ENCODE data around the gene TMEM138.

TMEM138 gene

DNA sequence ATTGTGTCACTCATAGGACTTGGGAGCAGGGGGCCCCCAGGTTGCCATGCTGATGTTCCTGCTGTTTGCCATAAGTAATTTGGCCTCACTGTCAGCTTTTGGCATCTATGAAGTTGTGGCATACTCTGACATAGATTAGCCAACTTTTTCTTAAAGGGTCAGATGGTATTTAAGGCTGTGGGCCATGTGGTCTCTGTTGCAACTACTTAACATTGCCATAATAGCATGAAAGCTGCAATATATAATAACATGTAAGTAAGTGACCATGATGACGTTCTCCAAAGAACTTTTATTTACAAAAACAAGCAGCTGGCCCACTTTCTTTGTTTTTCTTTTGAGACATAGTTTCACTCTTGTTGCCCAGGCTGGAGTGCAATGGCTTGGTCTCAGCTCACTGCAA is 28.0 kb downstream of the TMEM138 start:
- TF ChIP-seq SPI1 (IDR thresholded peaks at IDR 0.05; ENCODE audit: low read depth, low read length) (no peak), POU2F2 (IDR thresholded peaks at IDR 0.05; ENCODE audit: low read depth, low read length) (no peak), POLR2A (IDR thresholded peaks at IDR 0.05; ENCODE audit: low read depth, low read length) (no peak), POLR2AphosphoS5 (IDR thresholded peaks at IDR 0.05; ENCODE audit: low read depth, low read length) (no peak), TAF1 (IDR thresholded peaks at IDR 0.05; ENCODE audit: low read depth, low read length) (no peak), PAX5 (IDR thresholded peaks at IDR 0.05; ENCODE audit: insufficient read depth, low read length, severe bottlenecking) (no peak)
- no peak for FAIRE-seq
- no peak for DNase-seq (ENCODE audit: insufficient read length, low spot score)

DNA sequence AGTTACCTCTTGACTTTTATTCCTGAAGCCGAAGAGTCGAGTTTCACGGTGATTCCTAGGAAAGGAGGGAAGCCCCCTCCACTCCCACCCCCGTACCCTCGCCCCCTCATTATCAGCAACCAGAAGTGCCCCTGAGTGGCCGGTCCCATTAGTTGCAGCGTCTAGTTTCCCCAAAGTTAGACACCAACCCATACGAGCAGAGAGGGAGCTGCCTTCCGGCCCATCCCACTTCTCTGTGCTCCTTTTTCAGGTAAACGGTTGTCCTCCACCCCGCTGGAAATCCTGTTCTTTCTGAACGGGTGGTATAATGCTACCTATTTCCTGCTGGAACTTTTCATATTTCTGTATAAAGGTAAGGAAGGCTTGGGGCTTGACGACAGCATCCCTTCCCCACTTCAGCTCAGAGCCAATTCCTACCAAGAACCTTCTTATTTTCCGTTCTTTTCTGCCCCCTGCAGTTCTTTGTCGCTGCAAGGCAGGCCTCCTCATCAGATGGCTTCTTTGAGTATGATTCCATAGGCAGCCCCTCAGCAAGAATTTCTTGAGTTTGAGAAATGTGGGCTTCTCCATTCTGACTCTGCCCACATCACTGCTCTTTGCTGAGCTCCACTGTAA is 30.9 kb downstream of the TMEM138 start:
- DNase-seq (ENCODE audit: insufficient read length, low spot score) (peak; percentile 27), FAIRE-seq (no peak)
- no peak for TF ChIP-seq SPI1 (IDR thresholded peaks at IDR 0.05; ENCODE audit: low read depth, low read length)
- no peak for TF ChIP-seq POLR2A (IDR thresholded peaks at IDR 0.05; ENCODE audit: low read depth, low read length)
- TF ChIP-seq POU2F2 (IDR thresholded peaks at IDR 0.05; ENCODE audit: low read depth, low read length), result no peak
- no peak for TF ChIP-seq POLR2AphosphoS5 (IDR thresholded peaks at IDR 0.05; ENCODE audit: low read depth, low read length)
- TF ChIP-seq TAF1 (IDR thresholded peaks at IDR 0.05; ENCODE audit: low read depth, low read length), result no peak
- no peak for TF ChIP-seq PAX5 (IDR thresholded peaks at IDR 0.05; ENCODE audit: insufficient read depth, low read length, severe bottlenecking)

- FAIRE-seq (no peak), DNase-seq (ENCODE audit: insufficient read length, low spot score) (no peak)
- no peak for TF ChIP-seq TAF1 (IDR thresholded peaks at IDR 0.05; ENCODE audit: low read depth, low read length)
- TF ChIP-seq POU2F2 (IDR thresholded peaks at IDR 0.05; ENCODE audit: low read depth, low read length), result no peak
- TF ChIP-seq SPI1 (IDR thresholded peaks at IDR 0.05; ENCODE audit: low read depth, low read length), result no peak
- TF ChIP-seq POLR2AphosphoS5 (IDR thresholded peaks at IDR 0.05; ENCODE audit: low read depth, low read length), result no peak; the same call in 1 of the 2 replicates
- no peak for TF ChIP-seq PAX5 (IDR thresholded peaks at IDR 0.05; ENCODE audit: insufficient read depth, low read length, severe bottlenecking)
- no peak for TF ChIP-seq POLR2A (IDR thresholded peaks at IDR 0.05; ENCODE audit: low read depth, low read length)
Observed at GRCh38 chr11:61401173-61401572, 39.0 kb downstream of the TMEM138 start.

GRCh38 chr11:61401573-61401972 is 39.4 kb downstream of the TMEM138 start:
- FAIRE-seq, result no peak
- DNase-seq (ENCODE audit: insufficient read length, low spot score), result no peak
- no peak for TF ChIP-seq POU2F2 (IDR thresholded peaks at IDR 0.05; ENCODE audit: low read depth, low read length)
- no peak for TF ChIP-seq POLR2A (IDR thresholded peaks at IDR 0.05; ENCODE audit: low read depth, low read length)
- no peak for TF ChIP-seq POLR2AphosphoS5 (IDR thresholded peaks at IDR 0.05; ENCODE audit: low read depth, low read length)
- TF ChIP-seq PAX5 (IDR thresholded peaks at IDR 0.05; ENCODE audit: insufficient read depth, low read length, severe bottlenecking), result no peak
- TF ChIP-seq SPI1 (IDR thresholded peaks at IDR 0.05; ENCODE audit: low read depth, low read length), result no peak
- no peak for TF ChIP-seq TAF1 (IDR thresholded peaks at IDR 0.05; ENCODE audit: low read depth, low read length)

DNA sequence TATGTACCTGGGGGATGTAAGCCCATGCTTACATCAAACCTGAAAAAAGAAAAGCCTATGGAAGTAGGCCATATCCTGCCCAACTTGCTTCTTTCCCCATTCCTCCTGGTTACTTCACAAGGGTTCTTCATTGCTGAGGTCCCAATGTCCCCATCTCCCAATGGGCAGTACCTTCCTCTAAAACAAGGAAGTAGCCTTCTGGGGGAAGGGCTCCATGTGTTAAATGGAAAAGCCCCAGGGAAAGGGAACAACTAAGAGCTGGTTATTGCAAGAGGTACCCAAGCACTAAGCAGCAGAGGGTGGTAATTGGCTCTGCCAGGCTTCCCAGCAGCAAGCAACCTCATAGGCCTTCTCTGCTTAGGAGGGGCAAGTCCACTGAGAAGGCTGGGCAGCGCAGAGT is 41.5 kb downstream of the TMEM138 start:
- TF ChIP-seq TAF1 (IDR thresholded peaks at IDR 0.05; ENCODE audit: low read depth, low read length), result no peak
- TF ChIP-seq SPI1 (IDR thresholded peaks at IDR 0.05; ENCODE audit: low read depth, low read length), result no peak
- no peak for TF ChIP-seq POLR2AphosphoS5 (IDR thresholded peaks at IDR 0.05; ENCODE audit: low read depth, low read length)
- no peak for TF ChIP-seq POLR2A (IDR thresholded peaks at IDR 0.05; ENCODE audit: low read depth, low read length)
- no peak for TF ChIP-seq POU2F2 (IDR thresholded peaks at IDR 0.05; ENCODE audit: low read depth, low read length)
- no peak for TF ChIP-seq PAX5 (IDR thresholded peaks at IDR 0.05; ENCODE audit: insufficient read depth, low read length, severe bottlenecking)
- FAIRE-seq (no peak), DNase-seq (ENCODE audit: insufficient read length, low spot score) (no peak)

- DNase-seq (ENCODE audit: insufficient read length, low spot score) (no peak), FAIRE-seq (no peak)
- TF ChIP-seq POU2F2 (IDR thresholded peaks at IDR 0.05; ENCODE audit: low read depth, low read length) (no peak), POLR2AphosphoS5 (IDR thresholded peaks at IDR 0.05; ENCODE audit: low read depth, low read length) (no peak), PAX5 (IDR thresholded peaks at IDR 0.05; ENCODE audit: insufficient read depth, low read length, severe bottlenecking) (no peak), TAF1 (IDR thresholded peaks at IDR 0.05; ENCODE audit: low read depth, low read length) (no peak), POLR2A (IDR thresholded peaks at IDR 0.05; ENCODE audit: low read depth, low read length) (no peak), SPI1 (IDR thresholded peaks at IDR 0.05; ENCODE audit: low read depth, low read length) (no peak)
Observed at GRCh38 chr11:61404103-61404502, 41.9 kb downstream of the TMEM138 start.

GRCh38 chr11:61404641-61405040 is 42.5 kb downstream of the TMEM138 start:
- FAIRE-seq (no peak), DNase-seq (ENCODE audit: insufficient read length, low spot score) (no peak)
- TF ChIP-seq SPI1 (IDR thresholded peaks at IDR 0.05; ENCODE audit: low read depth, low read length), result no peak

- DNase-seq (ENCODE audit: insufficient read length, low spot score), result no peak
- TF ChIP-seq TAF1 (IDR thresholded peaks at IDR 0.05; ENCODE audit: low read depth, low read length) (no peak), POLR2AphosphoS5 (IDR thresholded peaks at IDR 0.05; ENCODE audit: low read depth, low read length) (no peak), SPI1 (IDR thresholded peaks at IDR 0.05; ENCODE audit: low read depth, low read length) (no peak), PAX5 (IDR thresholded peaks at IDR 0.05; ENCODE audit: insufficient read depth, low read length, severe bottlenecking) (no peak), POLR2A (IDR thresholded peaks at IDR 0.05; ENCODE audit: low read depth, low read length) (no peak), POU2F2 (IDR thresholded peaks at IDR 0.05; ENCODE audit: low read depth, low read length) (no peak)
- FAIRE-seq, result no peak
Observed at GRCh38 chr11:61406067-61406466, 43.9 kb downstream of the TMEM138 start.

GRCh38 chr11:61406991-61407728 is 45.0 kb downstream of the TMEM138 start:
- no peak for FAIRE-seq

GRCh38 chr11:61411589-61411988 is 49.4 kb downstream of the TMEM138 start:
- FAIRE-seq, result no peak
- no peak for DNase-seq (ENCODE audit: insufficient read length, low spot score)
- TF ChIP-seq PAX5 (IDR thresholded peaks at IDR 0.05; ENCODE audit: insufficient read depth, low read length, severe bottlenecking), result no peak
- TF ChIP-seq POLR2AphosphoS5 (IDR thresholded peaks at IDR 0.05; ENCODE audit: low read depth, low read length), result peak; percentile 60; the same call in 1 of the 2 replicates
- peak; percentile 54 for TF ChIP-seq POLR2A (IDR thresholded peaks at IDR 0.05; ENCODE audit: low read depth, low read length)
- no peak for TF ChIP-seq TAF1 (IDR thresholded peaks at IDR 0.05; ENCODE audit: low read depth, low read length)

More at GRCh38 chr11:61406991-61407728, 45.0 kb downstream of the TMEM138 start:
- no peak for DNase-seq (ENCODE audit: insufficient read length, low spot score)
- no peak for TF ChIP-seq POLR2AphosphoS5 (IDR thresholded peaks at IDR 0.05; ENCODE audit: low read depth, low read length)
